ENCODE measurements around the gene SREBF1.

Gene SREBF1

GRCh38 chr17:17766077-17766743 lies 70.6 kb downstream of the SREBF1 start:
- no peak for DNase-seq (ENCODE audit: low read depth in 2 of 2, low spot score in 1 of 2)

DNA sequence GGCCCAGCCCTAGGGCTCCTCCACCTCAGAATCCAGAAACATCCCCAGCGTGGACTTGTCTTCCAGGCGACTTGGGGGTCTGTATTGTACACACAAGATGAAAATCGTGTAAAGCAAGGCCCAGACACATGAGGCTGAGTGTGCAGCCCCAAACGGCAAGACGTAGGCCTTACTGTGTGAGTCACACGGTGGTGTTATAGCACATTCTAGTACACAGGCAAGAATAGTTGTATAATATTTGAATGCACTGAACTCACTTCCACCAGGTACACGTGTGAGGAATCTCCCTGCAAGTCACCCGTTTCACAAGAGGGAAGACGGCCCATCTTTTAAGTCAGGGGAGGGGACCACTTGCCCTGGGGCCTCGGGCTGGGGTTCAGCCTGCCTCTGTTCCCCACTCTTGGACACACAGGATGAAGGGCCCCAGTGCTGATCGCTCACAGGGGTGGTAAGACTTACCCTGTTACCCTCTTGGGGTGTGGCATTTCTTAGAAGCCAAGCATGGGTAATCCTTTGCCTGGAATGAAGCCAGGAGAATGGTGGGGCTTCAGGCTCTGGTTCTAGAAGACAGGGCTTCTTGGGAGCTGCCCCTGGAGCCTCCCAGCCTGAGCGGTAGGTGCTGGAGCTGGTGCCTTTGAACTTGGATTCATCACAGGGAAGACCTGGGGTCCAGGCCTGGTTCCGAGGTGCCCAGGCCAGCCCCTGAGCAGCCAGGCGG lies 71.3 kb downstream of the SREBF1 start:
- no peak for DNase-seq (ENCODE audit: low read depth in 2 of 2, low spot score in 1 of 2)

DNA sequence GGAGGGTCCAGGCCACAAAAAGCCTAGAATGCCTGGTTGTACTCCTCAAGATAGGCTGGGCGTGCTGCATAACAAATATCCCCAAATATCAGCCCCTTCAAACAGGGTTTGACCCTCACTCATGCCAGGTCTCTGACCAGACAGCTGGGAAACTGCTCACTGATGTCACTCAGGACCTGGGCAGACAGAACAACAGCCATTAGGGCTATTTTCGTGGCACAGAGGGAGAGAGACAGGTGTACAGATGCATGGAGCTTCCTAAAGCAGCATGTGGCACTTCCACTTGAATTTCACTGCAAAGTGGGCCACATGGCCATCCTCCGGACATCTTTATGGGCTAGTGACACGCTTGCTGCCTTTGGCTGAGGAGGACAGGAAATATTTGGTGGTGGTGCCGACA lies 73.1 kb downstream of the SREBF1 start:
- DNase-seq (ENCODE audit: low read depth in 2 of 2, low spot score in 1 of 2) = no peak

DNA sequence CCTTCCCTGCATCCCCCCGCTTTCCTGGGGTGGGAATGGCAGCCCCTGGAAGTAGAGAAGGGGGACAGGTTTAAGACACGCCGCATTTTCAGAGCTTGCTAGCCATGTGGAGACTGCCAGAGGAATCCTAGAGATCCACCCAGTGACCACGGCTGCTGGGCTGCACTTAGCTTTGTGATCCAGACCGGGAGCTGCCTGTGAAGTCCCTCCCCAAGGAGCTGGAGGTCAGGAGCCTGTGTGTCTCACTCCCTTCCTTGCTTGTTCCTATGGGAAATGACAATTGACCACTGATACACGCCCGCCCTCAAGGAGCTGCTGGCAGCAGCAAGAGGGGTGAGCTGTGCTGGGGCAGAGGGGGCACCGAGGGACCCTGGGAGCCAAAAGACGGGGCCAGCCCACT lies 73.7 kb downstream of the SREBF1 start:
- no peak for DNase-seq (ENCODE audit: low read depth in 2 of 2, low spot score in 1 of 2)

GRCh38 chr17:17762744-17763105 lies 74.1 kb downstream of the SREBF1 start:
- no peak for DNase-seq (ENCODE audit: low read depth in 2 of 2, low spot score in 1 of 2)

All from stimulated activated CD8-positive, alpha-beta memory T cell treated with anti-CD3 and anti-CD28 coated beads, Interleukin-4, amount 100 ng/mL, for 1 hour (primary cell).